ENCODE measurements around the gene CCDC51.

CCDC51 gene

DNA sequence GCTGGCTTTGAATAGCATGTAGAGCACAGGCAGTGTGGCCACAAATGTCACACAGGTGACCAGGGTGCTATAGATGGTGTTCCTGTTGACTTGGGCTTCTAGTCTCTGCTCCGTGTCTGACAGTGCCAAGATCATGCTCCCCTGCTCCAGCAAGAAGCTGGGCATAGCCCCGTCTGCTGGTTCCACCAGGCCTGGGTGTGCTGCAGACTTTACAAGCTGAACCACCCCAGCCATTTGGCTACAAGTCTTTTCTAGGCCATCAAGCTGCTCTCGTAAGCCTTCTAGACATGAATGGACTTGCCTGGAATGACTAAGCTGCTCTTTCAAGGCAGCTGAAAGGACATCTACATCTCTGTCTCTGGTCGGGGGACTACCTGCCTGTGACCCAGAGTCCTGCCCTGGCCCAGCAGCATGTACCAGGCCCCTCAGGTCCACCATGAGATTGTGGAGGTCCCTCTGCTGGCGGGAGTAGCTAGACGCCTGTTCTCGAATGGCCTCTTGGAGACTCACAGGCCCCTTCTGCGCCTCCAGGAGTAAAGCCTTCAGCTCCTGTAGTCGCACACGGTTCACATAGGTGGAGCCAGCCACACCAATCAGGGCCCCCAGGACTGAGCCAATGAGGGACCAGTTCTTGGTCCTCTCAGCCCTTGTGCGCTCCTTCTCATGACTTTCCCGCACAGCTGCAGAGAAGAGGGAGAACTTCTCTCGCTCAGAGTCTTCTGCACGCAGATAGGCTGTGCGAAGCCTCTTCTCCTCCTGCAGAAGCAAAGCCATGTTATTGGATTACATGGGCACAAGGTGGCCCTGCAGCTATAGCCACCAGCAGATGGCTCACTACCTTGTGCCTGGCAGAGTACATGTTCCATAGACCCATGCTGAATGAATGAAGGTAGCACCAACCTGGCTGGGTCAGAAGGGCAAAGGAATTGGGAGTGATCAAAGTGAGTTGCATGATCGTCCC, 7.2 kb downstream of the CCDC51 start:
- no peak for DNase-seq

DNA sequence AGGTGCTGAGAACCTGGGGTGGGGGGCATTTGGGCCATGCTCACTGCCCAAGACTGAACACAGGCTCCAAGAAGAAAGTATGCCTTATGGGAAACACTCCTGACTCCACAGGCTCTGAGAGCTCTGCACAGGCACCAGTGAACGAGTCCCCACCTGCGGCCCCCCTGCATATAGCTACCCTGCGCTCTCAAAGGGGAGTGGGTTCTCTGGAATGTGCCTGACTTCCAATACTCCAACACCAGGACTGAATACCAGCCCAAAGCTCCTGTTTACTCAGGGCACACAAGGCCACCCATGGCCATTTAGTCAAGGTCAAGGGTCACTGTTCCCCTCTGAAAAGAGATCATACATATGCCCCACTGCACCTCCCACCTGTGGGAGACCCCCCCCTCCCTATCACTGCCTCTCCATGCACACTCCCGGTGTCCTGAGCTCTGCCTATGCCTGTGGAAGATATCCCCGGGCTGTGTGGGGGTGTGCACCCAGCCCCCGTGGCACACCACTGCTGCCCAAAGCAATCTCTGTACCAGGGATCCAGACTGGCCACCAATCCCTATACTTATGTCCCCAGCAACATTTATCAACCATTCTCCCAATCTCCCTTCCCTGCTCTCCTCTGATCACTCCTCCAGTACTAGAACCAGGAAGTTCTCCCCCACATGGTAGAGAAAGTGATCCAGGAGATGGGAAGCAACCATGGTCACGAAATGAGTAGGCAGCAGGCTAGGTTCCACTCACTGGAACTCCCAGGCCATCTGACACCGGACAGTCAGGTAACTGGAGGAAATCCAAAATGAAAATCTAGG, 8.5 kb downstream of the CCDC51 start:
- no peak for DNase-seq

DNA sequence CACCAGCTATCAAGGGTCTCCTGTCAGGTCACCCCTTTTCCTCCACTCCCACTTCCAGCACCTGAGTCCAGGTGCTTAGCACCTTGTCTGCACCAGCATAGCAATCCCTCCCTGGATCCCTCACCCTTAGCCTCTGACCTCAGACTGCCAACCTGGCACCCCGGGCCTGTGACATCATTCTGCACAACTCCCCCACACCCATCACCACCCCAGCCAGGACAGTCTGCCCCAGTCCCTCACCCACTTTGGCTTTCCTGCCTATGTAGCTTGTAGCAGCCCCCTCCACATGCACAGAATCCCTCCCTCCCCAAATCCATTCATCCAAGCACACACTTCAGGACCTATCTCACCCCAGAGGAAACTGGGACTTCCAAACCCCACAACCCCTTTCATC, 9.2 kb downstream of the CCDC51 start:
- DNase-seq = no peak

DNA sequence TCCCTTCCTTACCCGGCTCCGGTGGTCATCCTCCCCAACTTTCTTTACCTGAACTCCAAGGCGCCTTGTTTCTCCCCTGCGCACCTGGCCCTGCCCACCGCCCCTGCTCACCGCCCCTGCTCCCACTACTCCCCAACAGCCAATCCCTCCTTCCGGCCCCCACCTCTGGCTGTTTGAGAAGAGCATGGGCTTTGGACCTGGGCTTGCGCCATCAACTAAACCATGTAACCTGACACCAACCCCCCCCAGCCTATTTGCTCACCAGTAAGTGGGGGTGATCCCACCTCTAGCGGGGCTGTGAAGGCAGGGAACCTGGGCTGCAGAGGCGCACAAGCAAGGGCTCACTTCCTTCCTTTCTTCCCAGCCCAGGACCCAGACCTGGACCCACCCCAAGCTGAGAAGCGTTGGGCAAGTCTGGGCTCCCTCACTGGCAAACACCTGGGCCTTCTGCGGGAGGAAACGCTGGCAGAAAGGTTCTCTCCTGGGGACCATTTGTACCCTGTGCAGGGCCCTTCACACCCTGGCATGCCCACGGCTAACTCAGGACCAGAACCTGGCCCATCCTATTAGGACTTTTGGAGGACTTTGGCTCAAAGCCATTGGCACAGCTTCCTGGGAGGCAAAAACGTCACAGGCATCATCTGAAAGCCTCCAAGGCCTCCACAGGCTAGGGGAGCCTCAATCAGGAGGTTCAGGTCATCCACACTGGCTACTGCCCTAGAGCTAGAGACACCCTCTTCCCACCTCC, 9.8 kb downstream of the CCDC51 start, which contains the start of gene PLXNB1:
Gene PLXNB1 (minus strand): TSS at position 127 of the 748 bp plus-strand sequence. CDS start 5,475 bp downstream, outside the sequence.
- DNase-seq = peak; percentile 94

DNA sequence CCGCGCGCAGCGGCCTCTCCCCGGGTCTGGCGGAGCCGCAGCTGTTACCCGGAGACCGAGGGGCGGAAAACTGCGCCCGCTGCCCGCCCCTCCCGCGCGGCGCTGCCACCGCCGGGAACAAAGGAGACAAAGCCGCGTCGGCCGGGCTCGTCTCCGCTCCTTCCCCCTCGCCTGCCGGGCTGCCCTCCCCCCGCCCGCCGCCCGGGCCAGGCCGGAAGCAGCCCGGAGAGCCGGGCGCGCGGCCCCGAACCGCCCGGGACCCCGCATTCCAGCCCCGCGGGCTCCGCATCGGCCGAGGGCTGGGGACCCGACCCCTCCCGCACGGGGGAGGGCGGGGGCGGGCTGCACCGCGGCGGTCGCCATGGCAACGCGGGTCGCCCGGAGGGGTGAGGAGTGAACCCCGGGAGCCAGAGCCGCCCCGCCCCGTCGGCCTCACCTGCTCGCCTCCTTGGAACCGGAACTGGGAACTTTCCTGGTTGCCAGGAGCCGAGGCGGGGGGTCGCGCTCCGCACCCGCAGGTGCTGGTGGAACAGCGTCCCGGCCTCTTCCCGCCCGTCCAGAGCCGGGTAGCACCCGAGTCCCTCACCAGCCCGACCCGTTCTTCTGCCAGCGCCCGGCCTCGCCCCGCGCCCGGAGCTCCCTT, 10.5 kb downstream of the CCDC51 start:
- peak; percentile 93 for DNase-seq

DNA sequence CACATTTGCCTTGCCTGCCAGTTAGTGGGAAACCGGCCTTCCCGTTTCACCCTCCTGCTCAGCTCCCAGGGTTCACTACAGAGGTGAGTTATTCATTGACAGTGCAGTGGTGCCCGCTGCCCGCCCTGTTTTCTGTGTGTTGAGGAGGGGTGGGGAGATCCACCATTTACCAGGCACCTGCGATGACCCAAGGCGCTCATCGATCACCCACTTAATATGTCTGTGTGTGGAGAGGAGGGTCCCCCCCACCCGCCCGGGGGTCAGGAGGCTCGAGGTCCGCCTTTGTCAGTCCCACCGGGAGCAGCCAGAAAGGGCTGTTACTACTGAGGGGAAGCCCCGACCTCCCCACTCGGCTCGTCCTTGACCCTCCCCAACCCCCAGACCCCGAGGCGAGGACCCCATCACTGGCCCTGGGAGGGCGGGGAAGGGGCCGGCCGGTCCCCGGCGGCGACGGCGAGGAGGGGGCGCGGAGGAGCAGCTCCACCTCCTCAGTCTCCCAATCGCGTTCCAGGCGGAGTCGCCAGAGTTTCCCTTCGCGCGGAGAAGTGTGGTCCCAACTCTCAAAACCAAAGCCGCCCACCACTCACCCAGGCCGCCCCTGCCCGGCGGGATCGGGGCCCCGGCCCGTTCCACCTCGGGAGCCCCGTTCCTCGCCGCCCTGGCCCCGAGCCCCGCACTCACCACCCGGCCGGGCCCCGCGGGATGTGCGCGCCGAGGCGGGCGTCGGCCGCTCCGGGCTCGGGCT, 11.2 kb downstream of the CCDC51 start:
- peak; percentile 61 for DNase-seq

DNA sequence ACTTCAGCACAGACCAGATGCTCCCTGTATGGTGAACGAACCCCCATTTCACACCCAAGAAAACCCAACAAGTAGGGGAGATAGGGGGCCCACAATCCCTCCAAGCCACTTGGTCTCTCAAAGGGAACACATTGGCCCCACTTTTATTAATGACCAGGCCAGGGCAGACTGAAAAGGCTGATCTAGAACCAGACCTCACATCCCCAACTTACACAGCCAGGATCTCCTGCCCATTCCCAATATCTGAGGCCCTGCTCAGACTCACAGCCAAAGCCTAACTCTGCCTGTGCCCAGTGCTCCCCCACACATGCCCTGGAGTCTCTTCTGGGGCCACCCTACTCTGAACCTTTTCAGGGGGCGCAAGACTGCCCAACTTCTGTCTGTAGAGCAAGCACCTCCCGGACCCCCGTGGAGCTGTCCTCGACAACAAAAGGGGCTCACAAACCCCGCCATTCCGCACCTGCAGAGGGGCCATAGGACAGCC, 11.8 kb downstream of the CCDC51 start:
- DNase-seq = no peak

DNA sequence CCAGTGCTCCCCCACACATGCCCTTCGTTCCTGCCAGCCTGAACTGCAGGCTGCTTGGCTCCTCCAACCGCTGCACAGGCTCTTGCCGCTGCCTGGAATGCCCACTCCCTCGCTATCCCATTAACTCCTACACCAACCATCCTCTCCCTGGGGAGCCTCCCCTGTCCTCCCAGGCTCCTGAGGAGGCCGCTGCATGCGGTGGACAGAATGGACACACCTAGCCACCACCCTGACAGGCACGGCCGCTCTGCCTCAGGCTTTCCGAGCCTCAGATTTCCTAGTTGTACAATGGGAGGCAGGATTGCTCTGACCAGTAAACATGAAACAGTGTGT, 12.3 kb downstream of the CCDC51 start:
- peak; percentile 3 for DNase-seq

DNA sequence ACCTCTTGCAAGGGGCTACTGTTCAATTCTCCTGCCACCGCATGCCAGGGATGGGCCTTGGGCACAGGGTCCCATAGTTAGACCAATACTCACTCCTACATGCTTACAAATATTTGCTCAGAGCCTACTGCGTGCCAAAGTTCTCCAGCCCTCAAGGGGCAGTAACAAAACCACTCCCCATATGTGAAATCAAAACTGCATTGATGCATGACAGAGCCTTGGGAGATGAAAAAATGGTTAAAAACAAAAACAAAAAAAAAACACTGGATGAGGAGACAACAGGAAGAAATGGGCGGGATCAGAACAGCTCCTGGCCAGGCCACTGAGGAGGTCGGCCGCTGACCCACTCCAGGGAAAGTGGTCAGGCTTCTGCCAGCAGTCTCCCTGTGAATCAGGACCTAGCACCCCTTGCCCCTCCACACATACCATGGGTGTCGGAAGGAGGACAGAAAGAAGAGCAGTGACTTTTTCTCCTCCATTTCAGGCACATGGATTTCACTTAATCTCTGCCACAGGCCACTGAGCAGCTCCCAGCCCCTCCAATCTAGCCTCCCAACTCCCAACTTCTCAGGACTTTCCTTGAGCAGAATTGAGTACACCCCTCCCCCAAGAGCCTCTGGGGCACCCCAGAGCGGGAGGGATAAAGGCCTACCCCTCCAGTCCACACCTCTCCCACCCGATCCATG, 12.8 kb downstream of the CCDC51 start:
- DNase-seq = no peak

DNA sequence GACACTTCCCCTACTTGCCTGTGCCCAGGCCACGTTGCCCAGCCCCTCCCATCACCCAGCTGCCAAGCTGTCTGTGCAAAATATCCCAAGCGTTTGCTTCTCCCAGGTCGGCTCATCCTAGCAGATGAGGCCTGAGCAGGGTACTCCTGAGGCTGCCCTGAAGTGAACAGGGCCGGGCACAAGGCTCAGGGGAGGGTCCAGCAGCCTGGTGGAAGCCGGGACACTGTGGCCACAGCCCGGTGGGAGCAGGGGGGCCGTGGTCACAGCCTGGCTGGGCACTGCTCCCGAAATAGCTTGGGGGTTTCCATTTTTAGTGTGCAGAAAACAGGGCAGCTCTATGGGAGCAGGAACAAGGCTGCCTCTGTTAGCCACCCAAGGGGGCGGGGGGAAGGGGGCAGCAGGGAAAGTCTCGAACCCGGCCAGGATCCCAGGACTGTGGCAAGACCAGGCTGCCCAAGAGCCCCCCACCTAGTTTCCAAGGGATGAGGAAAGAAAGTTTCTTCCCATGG, 13.5 kb downstream of the CCDC51 start:
- DNase-seq = no peak

DNA sequence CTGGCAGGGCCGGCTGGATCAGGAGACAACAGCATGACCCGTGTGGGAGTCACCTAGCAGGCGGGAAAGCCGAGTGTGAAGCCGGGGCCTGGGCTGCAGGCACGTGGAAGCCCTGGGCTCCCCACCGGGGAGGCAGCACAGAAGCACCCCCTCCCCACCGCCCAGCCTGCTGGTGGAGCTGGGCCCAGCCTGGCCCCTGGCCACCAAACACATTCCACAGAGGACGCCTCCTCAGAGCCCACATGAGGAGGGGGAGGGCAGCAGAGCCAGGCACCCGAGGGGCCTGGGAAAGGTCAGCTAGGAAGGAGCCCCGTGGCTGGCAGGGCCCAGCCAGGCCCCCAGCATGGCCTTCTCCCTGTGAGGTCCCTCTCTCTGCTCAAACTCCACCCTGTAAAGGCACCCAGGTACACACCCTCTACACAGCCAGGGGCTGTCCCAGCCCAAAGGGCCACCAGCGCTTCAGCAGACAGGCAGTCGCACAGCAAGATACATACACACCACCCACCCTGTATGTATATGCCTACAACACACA, 14.6 kb downstream of the CCDC51 start:
- no peak for DNase-seq

DNA sequence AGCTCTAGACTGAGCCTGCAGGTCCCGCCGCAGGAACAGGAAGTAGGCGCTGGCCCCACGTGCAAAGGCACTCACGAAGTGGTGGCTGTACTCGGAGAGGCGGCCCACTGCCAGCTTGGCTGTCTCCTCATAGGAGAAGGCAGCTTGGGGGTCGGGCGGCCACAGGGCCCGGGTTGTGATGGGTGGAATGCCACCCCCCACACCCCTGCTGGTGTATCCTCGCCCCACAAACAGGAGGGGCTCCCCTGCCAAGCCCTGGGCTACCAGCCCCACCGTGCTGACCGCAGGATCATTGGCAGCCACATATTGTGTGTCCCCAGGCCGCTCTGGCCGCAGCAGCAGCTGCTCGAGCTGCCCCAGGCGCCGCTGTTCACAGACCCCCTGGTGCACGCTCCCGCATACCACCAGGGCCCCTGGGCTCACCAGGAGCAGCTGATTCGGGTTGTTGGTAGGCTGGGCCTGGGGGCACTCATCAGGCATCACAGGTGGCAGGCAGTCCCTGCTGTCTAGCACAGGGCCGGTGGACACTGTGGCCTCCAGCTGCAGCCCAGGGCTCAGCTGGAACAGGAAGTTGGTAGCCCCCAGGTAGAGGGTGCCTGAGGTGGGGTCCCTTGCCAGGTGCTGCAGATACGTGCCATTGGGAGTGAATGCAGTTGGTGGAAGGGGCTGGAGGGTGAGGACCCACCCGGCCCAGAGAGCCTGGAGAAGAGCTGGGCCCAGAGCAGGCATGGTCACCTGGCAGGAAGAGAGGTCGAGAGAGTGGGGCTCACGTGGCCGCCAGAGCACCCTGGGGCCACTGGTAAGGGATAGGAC, 15.8 kb downstream of the CCDC51 start:
- DNase-seq = no peak

DNA sequence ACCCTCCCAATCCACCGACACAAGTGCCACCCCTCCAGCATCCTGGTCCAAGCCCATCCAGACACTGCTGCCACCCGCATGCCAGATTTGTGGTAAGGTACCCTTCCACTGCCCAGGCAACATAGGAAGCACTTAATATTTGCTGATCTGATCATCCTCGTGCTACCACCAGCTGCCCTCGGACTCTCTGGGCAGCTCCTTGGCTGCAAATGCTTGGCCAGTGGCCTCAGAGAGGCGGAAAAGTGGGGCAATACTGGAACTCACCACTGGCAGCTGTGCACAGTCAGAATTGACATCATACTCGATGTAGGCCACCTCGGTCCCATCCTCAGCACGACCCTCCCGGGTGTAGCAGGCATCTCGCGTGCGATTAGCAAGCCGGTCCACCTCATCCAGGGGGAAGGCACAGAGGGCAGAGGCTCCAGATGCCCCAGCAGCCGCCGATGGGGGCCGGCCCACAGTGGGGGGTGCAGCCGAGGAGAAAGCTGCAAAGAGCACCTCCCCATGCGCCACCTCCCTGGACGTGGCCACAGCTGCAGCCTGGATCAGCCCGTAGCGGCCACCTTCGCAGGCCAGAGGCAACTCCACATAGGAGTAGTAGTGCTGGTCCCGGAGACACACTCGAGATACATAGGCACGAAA, 16.6 kb downstream of the CCDC51 start:
- DNase-seq = no peak

DNA sequence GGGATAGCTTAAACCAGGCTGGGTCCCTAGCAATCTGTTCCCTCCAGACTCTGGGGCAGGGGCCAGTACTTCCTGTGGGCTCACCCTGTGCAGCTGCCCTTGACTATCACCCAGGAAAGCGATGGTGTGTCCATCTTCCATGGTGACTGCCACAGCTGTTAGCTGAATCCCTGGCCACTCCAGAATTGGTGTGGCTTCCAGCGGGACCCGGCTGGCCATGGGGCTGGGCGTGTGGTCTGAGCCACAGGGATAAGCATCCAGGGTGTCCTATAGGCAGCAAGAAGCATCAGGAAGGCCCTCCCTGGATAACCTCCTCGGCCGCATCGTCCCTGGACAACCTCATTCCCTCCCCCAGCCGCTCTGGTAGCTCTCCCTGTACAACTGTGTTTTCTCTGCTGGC, 17.2 kb downstream of the CCDC51 start:
- DNase-seq = no peak

DNA sequence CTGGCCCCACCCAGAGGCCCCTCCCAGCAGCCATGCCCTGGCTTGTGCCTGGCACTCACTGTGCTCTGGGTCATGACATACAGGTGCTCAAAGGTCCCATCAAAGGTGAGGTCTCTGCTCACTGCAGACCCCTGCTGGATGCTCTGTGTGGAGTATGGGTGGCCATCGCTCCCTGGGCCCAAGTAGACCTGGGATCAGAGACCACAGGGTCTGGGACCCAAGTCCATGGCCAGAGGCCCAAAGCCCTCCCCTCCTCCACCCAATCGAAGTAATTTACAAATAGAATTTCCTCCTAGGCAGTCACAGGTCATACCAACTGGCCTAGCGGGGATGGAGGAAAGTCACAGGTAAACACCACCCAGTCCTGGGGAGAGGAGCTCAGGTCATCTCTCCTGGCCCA, 17.6 kb downstream of the CCDC51 start:
- DNase-seq = no peak

DNA sequence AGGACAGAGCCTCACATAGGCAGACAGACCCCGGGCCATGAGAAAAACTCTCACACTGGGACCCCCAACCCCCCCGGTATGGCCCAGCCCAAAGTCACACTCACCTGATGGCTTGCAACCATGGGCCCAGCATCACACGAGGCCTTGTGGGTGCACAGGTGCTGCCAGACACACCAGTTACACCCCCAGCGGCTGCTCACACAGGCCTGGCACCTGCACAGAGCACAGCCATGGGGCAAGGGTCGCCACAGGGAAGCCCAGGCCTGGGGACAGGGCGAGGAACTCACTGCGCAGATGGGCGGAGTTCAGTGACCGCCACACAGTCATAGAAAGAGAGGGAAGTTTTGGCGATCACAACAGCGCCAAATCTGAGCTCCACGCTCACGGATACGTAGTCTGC, 19.4 kb downstream of the CCDC51 start:
- no peak for DNase-seq

DNA sequence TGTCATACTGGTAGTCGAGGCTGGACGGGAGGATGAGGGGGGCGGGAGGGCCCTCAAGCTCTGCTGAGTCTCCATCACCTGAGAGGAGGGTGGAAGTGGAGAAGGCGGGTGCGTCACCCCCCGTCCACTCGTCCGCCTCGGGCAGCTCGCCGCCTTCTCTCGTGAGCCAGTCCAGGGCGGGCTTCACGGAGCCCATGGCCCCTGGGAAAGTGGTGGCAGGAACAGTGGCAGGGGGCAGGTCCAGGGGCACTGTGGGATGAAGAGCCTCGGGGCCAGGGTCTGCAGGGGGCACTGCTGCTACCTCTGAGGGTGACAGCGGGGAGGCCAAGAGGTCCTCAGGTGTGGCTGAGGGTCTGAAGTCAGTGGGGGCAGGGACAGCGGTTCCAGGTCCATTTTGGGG, 20.3 kb downstream of the CCDC51 start:
- DNase-seq = no peak

DNA sequence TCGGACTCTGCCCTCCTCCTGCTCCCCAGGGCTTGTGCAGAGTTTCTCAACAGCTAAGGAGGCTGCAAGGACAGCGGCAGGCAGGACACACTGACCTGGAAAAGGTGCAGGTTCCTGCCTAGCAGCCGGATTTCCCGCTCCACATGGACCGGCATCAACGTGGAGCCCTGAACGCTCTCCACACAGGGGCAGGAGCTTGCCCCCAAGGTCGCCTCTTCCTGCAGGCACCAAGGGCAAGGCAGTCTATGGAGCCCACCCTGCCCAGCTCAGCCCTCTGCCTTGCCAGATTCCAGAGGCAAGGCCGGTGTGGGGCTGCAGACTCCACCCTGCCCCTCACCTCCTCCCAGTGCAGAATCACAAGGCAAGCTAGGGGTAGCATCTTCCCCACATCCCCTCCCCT, 20.8 kb downstream of the CCDC51 start:
- no peak for DNase-seq

DNA sequence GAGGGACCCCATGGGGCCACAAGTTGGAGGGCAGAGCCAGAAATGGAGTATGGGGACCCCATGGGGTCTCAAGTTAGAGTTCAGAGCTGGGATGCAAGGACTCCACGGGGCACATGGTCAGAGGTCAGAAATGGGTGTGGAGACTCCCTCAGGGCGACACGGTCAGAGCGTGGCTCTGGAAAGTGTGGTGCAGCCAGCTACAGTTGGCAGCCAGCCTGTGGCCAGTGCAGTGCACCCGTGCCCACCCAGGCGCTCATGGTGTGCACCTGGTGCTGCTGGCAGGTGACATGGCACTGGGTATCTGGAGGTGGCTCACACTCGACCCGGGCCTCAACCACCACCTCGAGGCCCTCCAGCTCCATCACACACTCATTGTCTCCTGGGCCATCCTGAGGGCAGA, 21.3 kb downstream of the CCDC51 start:
- DNase-seq = no peak
